ENCODE results near the gene SMARCE1. TPM values are rescaled to one million over a fixed set of nuclear protein-coding genes. Genes with fewer than 3 reads are reported as not detected.

SMARCE1 gene
- total RNA-seq, 1 donor from 2014 or later: 101 TPM

GRCh38 chr17:40645943-40646342 lies 1.7 kb downstream of the SMARCE1 start:
- DNase-seq: no peak

- no peak for DNase-seq
These were observed 2.3 kb downstream of the SMARCE1 start for GRCh38 chr17:40645291-40645690.

GRCh38 chr17:40637931-40638330 lies 9.7 kb downstream of the SMARCE1 start:
- no peak for DNase-seq

GRCh38 chr17:40633871-40634270 lies 13.7 kb downstream of the SMARCE1 start:
- no peak for DNase-seq

GRCh38 chr17:40632216-40632615 lies 15.4 kb downstream of the SMARCE1 start:
- DNase-seq: no peak

GRCh38 chr17:40629842-40630241 lies 17.8 kb downstream of the SMARCE1 start:
- no peak for DNase-seq

- no peak for DNase-seq
These were observed 22.3 kb downstream of the SMARCE1 start for GRCh38 chr17:40625311-40625710.

- DNase-seq: no peak
These were observed 24.0 kb downstream of the SMARCE1 start for GRCh38 chr17:40623419-40624210.

- no peak for DNase-seq
These were observed 25.1 kb downstream of the SMARCE1 start for GRCh38 chr17:40622509-40622928.

GRCh38 chr17:40621578-40621977 lies 26.0 kb downstream of the SMARCE1 start:
- no peak for DNase-seq

- DNase-seq: no peak
These were observed 26.6 kb downstream of the SMARCE1 start for GRCh38 chr17:40621019-40621418.

GRCh38 chr17:40618754-40619625 lies 28.6 kb downstream of the SMARCE1 start:
- no peak for DNase-seq

- DNase-seq: peak; percentile 50
These were observed 29.9 kb downstream of the SMARCE1 start for GRCh38 chr17:40617678-40618240.

- no peak for DNase-seq
These were observed 31.0 kb downstream of the SMARCE1 start for GRCh38 chr17:40616592-40616991.

- DNase-seq: no peak
These were observed 31.7 kb downstream of the SMARCE1 start for GRCh38 chr17:40615841-40616476.

- peak; percentile 46 for DNase-seq
These were observed 32.4 kb downstream of the SMARCE1 start for GRCh38 chr17:40615068-40615840.

- no peak for DNase-seq
These were observed 33.1 kb downstream of the SMARCE1 start for GRCh38 chr17:40614431-40615067.

- DNase-seq: no peak
These were observed 34.0 kb downstream of the SMARCE1 start for GRCh38 chr17:40613467-40614154.

GRCh38 chr17:40612599-40613244 lies 34.9 kb downstream of the SMARCE1 start:
- no peak for DNase-seq
